ENCODE measurements around the gene SCFD2. TPM values are rescaled to one million over a fixed set of nuclear protein-coding genes. Genes with fewer than 3 reads are reported as not detected.

The SCFD2 gene
- total and polyA plus RNA-seq, 10 of the 15 experiments (the other 5 are each of a cell fraction or from before 2014, with no cell fraction given): 4.8 to 37.6 (median 24.9) TPM

DNA sequence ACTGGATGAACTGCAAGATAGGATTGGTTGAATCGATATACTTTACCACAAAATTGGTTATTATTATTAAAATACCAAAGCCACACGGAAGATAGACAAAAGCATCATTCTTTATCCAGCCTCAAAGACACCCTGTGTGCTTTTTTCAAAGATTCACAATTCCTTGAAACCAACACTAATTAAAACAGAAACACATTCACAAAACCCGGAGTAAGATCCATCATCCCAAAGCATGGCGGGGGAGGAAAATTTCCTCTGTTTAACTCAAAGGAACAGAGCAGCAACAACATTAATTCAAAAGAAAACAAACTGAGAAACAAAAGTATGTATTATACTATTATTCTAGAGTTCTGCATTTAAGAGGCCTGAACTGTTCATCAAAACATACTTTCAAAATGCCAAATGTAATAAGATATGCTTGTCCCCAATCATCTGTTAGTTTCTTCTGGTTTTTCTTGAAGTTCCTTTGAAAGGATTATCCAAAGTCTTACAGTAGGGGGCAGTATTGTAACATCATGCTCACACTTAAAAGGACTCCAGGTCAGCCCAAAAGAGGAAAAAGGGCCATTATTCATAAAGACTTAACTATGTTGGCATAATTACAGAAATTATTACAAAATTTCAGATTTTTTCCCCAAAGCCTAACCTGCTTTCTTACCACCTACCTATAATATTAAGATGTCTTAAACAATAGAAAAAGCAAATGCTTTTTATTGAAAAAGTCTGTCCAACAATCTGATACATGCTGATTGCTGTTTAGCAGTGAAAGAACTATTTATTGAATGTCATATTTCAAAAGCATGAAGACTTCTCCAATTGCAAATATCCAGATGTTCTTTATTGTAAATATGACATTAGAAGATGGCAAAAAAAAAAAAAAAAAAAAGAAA lies 168.7 kb downstream of the SCFD2 start:
- Histone ChIP-seq H4K20me1 (ENCODE audit: control insufficient read depth, insufficient read depth) (no peaks in the 10 kb centered on the region), H3K4me3 (no peak overlapping the region), H3K9me3 (replicated peaks; ENCODE audit: control insufficient read depth, insufficient read depth, low read length) (no peaks in the 10 kb centered on the region), H2AFZ (ENCODE audit: control insufficient read depth, low read depth, low read length) (no peak overlapping the region), H3K79me2 (ENCODE audit: control insufficient read depth, insufficient read depth, low read length) (no peaks in the 10 kb centered on the region), H3K4me2 (ENCODE audit: control insufficient read depth, insufficient read depth) (no peak overlapping the region), H3K9ac (ENCODE audit: control insufficient read depth, insufficient read depth, low read length) (no peak overlapping the region), H3K27ac (ENCODE audit: control insufficient read depth, insufficient read depth) (no peak overlapping the region), H3K4me1 (ENCODE audit: control insufficient read depth, insufficient read depth, low read length) (no peaks in the 10 kb centered on the region), H3K27me3 (replicated peaks in 1 of 2; ENCODE audit: control insufficient read depth in 2 of 2, insufficient read depth in 2 of 2, low read length in 1 of 2) (no peaks in the 10 kb centered on the region), H3K36me3 (ENCODE audit: control insufficient read depth in 2 of 2, insufficient read depth in 2 of 2, low read length in 1 of 2) (no peaks in the 10 kb centered on the region)
- ChIA-PET POLR2A (interaction anchor here (0.7 kb wide), 1 partner anchor 50 kb away, joined by 3 read pairs; no protein-coding TSS in a partner anchor), SMC1A (ENCODE audit: uncharacterized antibody, unreplicated experiment) (interaction anchor here (0.6 to 2.6 kb wide), 17 partner anchors 8 to 809 kb away, joined by 3 to 14 read pairs (median 3); no protein-coding TSS in a partner anchor), CTCF (interaction anchor here (0.6 to 4.3 kb wide), 17 partner anchors 11 to 1037 kb away, joined by 3 to 20 read pairs (median 4); no protein-coding TSS in a partner anchor), RAD21 (ENCODE audit: unreplicated experiment) (interaction anchor here (0.7 to 3.6 kb wide), 6 partner anchors 38 to 708 kb away, joined by 3 to 12 read pairs (median 4); no protein-coding TSS in a partner anchor)
- intact Hi-C loops (cut with micrococcal nuclease; ENCODE audit: unreplicated experiment) (loop anchor here (1.0 to 10.0 kb wide), 7 partner anchors 180 to 1032 kb away; partner anchors contain the start of genes FIP1L1 and PDGFRA), in situ Hi-C loops (cut with MboI) (loop anchor here (5.0 to 10.0 kb wide), 3 partner anchors 610 to 1030 kb away; partner anchors contain the start of gene PDGFRA)
- FAIRE-seq: no peak
- 56% methylated on average over 4 of the region's 4 CpGs for WGBS (ENCODE audit: insufficient coverage, insufficient replicate concordance, low lambda C conversion rate, missing lambda C conversion rate)
- ATAC-seq: peak; percentile 85
- DNase-seq (ENCODE audit: low read depth, low spot score): peak; percentile 44
- no TSS peak for BruUV-seq (replicated peaks)
- TF ChIP-seq NFIC (IDR thresholded peaks at IDR 0.05; ENCODE audit: low read depth, low read length) (no peak), RAD21 (IDR thresholded peaks at IDR 0.05; ENCODE audit: insufficient read depth, low read depth, low read length) (peak; percentile 94), SMC3 (IDR thresholded peaks at IDR 0.05; ENCODE audit: borderline replicate concordance, low read length) (peak; percentile 82), BHLHE40 (IDR thresholded peaks at IDR 0.05; ENCODE audit: borderline replicate concordance in 1 of 2, low read depth in 2 of 2, low read length in 1 of 2) (0 out of 4 replicates have a peak, but pooled peaks of 1 of the 2 experiments have one; percentile 12), TARDBP (IDR thresholded peaks at IDR 0.05; ENCODE audit: borderline replicate concordance) (no peak)
- TF ChIP-seq, protein P1, sequence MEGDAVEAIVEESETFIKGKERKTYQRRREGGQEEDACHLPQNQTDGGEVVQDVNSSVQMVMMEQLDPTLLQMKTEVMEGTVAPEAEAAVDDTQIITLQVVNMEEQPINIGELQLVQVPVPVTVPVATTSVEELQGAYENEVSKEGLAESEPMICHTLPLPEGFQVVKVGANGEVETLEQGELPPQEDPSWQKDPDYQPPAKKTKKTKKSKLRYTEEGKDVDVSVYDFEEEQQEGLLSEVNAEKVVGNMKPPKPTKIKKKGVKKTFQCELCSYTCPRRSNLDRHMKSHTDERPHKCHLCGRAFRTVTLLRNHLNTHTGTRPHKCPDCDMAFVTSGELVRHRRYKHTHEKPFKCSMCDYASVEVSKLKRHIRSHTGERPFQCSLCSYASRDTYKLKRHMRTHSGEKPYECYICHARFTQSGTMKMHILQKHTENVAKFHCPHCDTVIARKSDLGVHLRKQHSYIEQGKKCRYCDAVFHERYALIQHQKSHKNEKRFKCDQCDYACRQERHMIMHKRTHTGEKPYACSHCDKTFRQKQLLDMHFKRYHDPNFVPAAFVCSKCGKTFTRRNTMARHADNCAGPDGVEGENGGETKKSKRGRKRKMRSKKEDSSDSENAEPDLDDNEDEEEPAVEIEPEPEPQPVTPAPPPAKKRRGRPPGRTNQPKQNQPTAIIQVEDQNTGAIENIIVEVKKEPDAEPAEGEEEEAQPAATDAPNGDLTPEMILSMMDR (IDR thresholded peaks at IDR 0.05 in 2 of 3, conservative IDR thresholded peaks at IDR 0.05 in 1 of 3; ENCODE audit: control insufficient read depth in 2 of 3, extremely low read depth in 1 of 3, insufficient read depth in 1 of 3, low read depth in 3 of 3, low read length in 3 of 3): peak; percentile 53 to 75 (median 64); a peak in 5 of 6 replicates
